A549 (cell line): Measurements from ENCODE around the gene CLEC20A. TPM values are rescaled to one million over a fixed set of nuclear protein-coding genes. Genes with fewer than 3 reads are reported as not detected.

Source experiments
- ATAC-seq, 2 experiments: fragments of 200-7000 bp in 1 of 2; fragments of >200 bp in 1 of 2; cut with Nextera tagmentation in 1 of 2; cut with Tn5 transposase in 1 of 2; 3 replicates each; pipeline versions ENCODE4 v1.8.0 to v1.9.1; 2018 to 2020; ENCODE audit warnings: mild to moderate bottlenecking in 1 of 2, moderate library complexity in 1 of 2
- CTCF ChIA-PET: fragments of 300-600 bp; sonication (Branson Sonifier 250); formaldehyde crosslinking; extraction: SDS; loops from one replicate; lab custom pipeline; 2021; ENCODE audit warnings: antibody characterized with exemption, inconsistent platforms; lab: Yijun Ruan, JAX
- POLR2A ChIA-PET: fragments of 350-600 bp; formaldehyde crosslinking; extraction: SDS; loops from one replicate; lab custom pipeline; 2021; ENCODE audit warnings: antibody characterized with exemption, inconsistent platforms; lab: Yijun Ruan, JAX
- DNase-seq, 2 experiments: peaks; one replicate each; pipeline versions ENCODE4 v3.0.0 to v3.0.0-alpha.2; 2011 to 2016; ENCODE audit warnings: low read depth in 1 of 2, low spot score in 1 of 2
- FAIRE-seq: peaks from 2 replicates; lab custom pipeline; 2011; peaks lifted over from hg19 to GRCh38; lab: Jason Lieb, UNC
- H3K27ac ChIP-seq, 2 experiments: fragments of >200 bp; sonication (Bioruptor Twin); formaldehyde crosslinking; 3 replicates each; pipeline ENCODE4 v1.5.1; 2016 to 2017
- H3K4me1 ChIP-seq: fragments of >200 bp; sonication (Bioruptor Twin); formaldehyde crosslinking; 3 replicates; pipeline ENCODE4 v1.6.1; 2016
- H3K4me2 ChIP-seq: fragments of >200 bp; sonication (Bioruptor Twin); formaldehyde crosslinking; 3 replicates; pipeline ENCODE4 v1.6.1; 2016
- H3K4me3 ChIP-seq: fragments of >200 bp; sonication (Bioruptor Twin); formaldehyde crosslinking; 3 replicates; pipeline ENCODE4 v1.5.1; 2016
- H3K9me3 ChIP-seq: fragments of >200 bp; sonication (Bioruptor Twin); formaldehyde crosslinking; 3 replicates; pipeline ENCODE4 v1.6.1; 2016
- CHD2 ChIP-seq: fragments of 150-350 bp; IDR thresholded peaks from 2 replicates; pipeline ENCODE4 v1.6.1; 2014; ENCODE audit warnings: low read length; ENCODE audit not compliant: partially characterized antibody
- EHMT2 ChIP-seq: fragments of 200-600 bp; sonication (generic); IDR thresholded peaks from 2 replicates; pipeline ENCODE4 v1.6.1; 2016; ENCODE audit warnings: antibody characterized with exemption, low read depth, mild to moderate bottlenecking, moderate library complexity
- EP300 ChIP-seq, 2 experiments: fragments of >200 bp; sonication (Bioruptor Twin); formaldehyde crosslinking; IDR thresholded peaks; 2 replicates in 1 of 2; 3 replicates in 1 of 2; pipeline ENCODE4 v1.6.1; 2016 to 2017
- HEYL ChIP-seq: fragments of 250-450 bp; sonication (Bioruptor Pico); IDR thresholded peaks from 2 replicates; pipeline ENCODE4 v1.8.0; 2021; ENCODE audit warnings: mild to moderate bottlenecking, moderate library complexity
- HOXB5 ChIP-seq: fragments of 250-450 bp; sonication (Bioruptor Pico); IDR thresholded peaks from 2 replicates; pipeline ENCODE4 v1.5.0; 2020; ENCODE audit warnings: mild to moderate bottlenecking, moderate library complexity
- KDM5A ChIP-seq: fragments of 200-600 bp; sonication (generic); IDR thresholded peaks from 2 replicates; pipeline ENCODE4 v1.6.1; 2016; ENCODE audit warnings: antibody characterized with exemption, mild to moderate bottlenecking
- NPAS2 ChIP-seq: fragments of 250-450 bp; sonication (Bioruptor Pico); IDR thresholded peaks from 2 replicates; pipeline ENCODE4 v1.8.0; 2022; ENCODE audit warnings: mild to moderate bottlenecking, moderate library complexity, borderline replicate concordance
- NR3C1 ChIP-seq: fragments of >200 bp; sonication (Bioruptor Twin); formaldehyde crosslinking; IDR thresholded peaks from 3 replicates; pipeline ENCODE4 v1.6.1; 2017
- POLR2AphosphoS2 ChIP-seq: conservative IDR thresholded peaks from 2 replicates; pipeline ENCODE4 v1.6.1; 2012; ENCODE audit warnings: low read length, improper control_type of control experiment, inconsistent platforms
- RCOR1 ChIP-seq: fragments of 150-350 bp; IDR thresholded peaks from 2 replicates; pipeline ENCODE4 v1.6.1; 2014; ENCODE audit warnings: antibody characterized with exemption, low read length, low read depth
- RNF2 ChIP-seq: fragments of 200-600 bp; sonication (generic); IDR thresholded peaks from 2 replicates; pipeline ENCODE4 v1.6.1; 2016; ENCODE audit warnings: low read depth, mild to moderate bottlenecking, antibody characterized with exemption, moderate library complexity, borderline replicate concordance
- SMC3 ChIP-seq: fragments of >200 bp; sonication (Bioruptor Twin); formaldehyde crosslinking; IDR thresholded peaks from 3 replicates; pipeline ENCODE4 v1.6.1; 2018; ENCODE audit warnings: inconsistent platforms
- TP53 ChIP-seq: fragments of 250-450 bp; sonication (Bioruptor Pico); IDR thresholded peaks from 2 replicates; pipeline ENCODE4 v1.5.0; 2021; ENCODE audit warnings: mild to moderate bottlenecking, moderate library complexity
- ZNF302 ChIP-seq: fragments of 250-450 bp; sonication (Bioruptor Pico); IDR thresholded peaks from 2 replicates; pipeline ENCODE4 v1.9.0; 2021; ENCODE audit warnings: inconsistent platforms, mild to moderate bottlenecking, moderate library complexity
- WGBS: methylation state at CpG from one replicate; pipeline ENCODE4 v1.1.6; 2017; ENCODE audit errors: missing lambda C conversion rate; 5-methylcytosine and 5-hydroxymethylcytosine counted together
- polyA plus RNA-seq, 4 experiments: library from polyadenylated mRNA; depleted of rRNA in 3 of 4; stranded (reverse); fragments of >200 nt; fragmentation: RNase III in 1 of 4; extraction: RNeasy Plus Mini Kit Qiagen cat#74134 plus additional on column Dnase treatment in 1 of 4; gene quantifications; 2 replicates in 3 of 4; 3 replicates in 1 of 4; pipeline ENCODE4 v1.2.3, GENCODE V29; 2011 to 2017
- TF ChIP-seq, protein P1 (sequence below): fragments of 250-450 bp; sonication (Bioruptor Pico); IDR thresholded peaks from 2 replicates; pipeline ENCODE4 v1.5.0; 2021; ENCODE audit warnings: mild to moderate bottlenecking, moderate library complexity, borderline replicate concordance
- TF ChIP-seq, protein P2 (sequence below): fragments of 200-600 bp; sonication (generic); IDR thresholded peaks from 2 replicates; pipeline ENCODE4 v1.6.1; 2016; ENCODE audit warnings: antibody characterized with exemption, mild to moderate bottlenecking, moderate library complexity
- TF ChIP-seq, protein P3 (sequence below): IDR thresholded peaks from 2 replicates; pipeline ENCODE4 v1.6.1; 2012
- TF ChIP-seq, protein P4 (sequence below): fragments of 450-650 bp; IDR thresholded peaks from 2 replicates; pipeline ENCODE4 v1.6.1; 2014; ENCODE audit warnings: antibody characterized with exemption

The CLEC20A gene
- polyA plus RNA-seq, 2 of the 4 experiments (the other 2 are of a cell fraction) = not detected

DNA sequence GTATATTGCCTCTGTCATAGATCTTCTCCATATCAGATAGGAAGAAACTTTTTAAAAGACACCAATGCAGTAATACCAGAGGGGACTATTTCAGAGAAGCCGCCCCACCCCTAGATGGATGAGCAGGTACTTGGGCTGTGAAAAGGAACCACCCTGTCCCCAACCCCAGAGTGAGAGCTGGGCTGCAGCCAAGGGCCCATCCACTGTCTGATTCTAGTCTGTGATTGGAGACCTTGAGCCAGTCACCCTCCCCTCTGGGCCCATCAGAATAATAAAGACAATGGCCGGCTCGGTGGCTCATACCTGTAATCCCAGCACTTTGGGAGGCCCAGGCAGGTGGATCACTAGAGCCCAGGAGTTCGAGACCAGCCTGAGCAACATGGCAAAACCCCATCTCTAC lies 5.0 kb downstream of the CLEC20A start:
- DNase-seq = no peak
- H3K4me1 ChIP-seq = no peaks in the 10 kb centered on the region
- TF ChIP-seq CHD2 (no peak), NPAS2 (CRISPR knock-in tag) (no peak), RNF2 (no peak)
- TF ChIP-seq, all 56 proteins: peak for 0
- no peak for ATAC-seq
- ChIA-PET POLR2A (no interaction called here), CTCF (interaction anchor here (2.7 kb wide), 1 partner anchor 10 kb away, joined by 20 read pairs; no protein-coding TSS in a partner anchor)
- H3K4me2 ChIP-seq = no peak overlapping the region
- no peak overlapping the region for H3K27ac ChIP-seq
- no peak overlapping the region for H3K4me3 ChIP-seq
- FAIRE-seq = no peak
- WGBS = 71% methylated on average over 4 of the region's 4 CpGs
- no peaks in the 10 kb centered on the region for H3K9me3 ChIP-seq

DNA sequence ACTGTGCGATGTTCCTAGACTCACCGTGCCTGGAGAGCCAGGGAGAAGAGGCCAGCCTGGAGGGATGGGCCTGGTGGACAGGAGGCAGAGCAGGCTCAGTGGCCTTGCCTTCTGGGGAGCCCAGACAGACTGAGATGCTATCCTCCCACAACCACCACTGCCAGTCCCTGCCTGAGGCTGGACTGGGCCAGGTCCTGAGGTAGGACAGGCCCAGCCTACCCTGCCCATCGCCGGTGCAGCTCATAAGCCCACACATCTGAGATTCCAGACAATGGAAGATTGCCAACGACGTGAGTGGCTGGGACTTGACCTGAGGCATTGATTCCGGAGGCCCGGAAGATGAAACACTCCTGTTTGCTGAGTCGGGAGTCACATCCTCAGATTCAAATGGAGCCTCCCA lies 5.8 kb downstream of the CLEC20A start:
- ChIA-PET POLR2A (no interaction called here), CTCF (interaction anchor here (2.7 to 4.2 kb wide), 2 partner anchors 10 kb away, joined by 20 to 26 read pairs; no protein-coding TSS in a partner anchor)
- no peak for TF ChIP-seq HEYL (CRISPR knock-in tag)
- no peak for TF ChIP-seq TP53 (CRISPR knock-in tag)
- TF ChIP-seq EHMT2 = no peak
- TF ChIP-seq SMC3 = no peak
- TF ChIP-seq, protein P1, sequence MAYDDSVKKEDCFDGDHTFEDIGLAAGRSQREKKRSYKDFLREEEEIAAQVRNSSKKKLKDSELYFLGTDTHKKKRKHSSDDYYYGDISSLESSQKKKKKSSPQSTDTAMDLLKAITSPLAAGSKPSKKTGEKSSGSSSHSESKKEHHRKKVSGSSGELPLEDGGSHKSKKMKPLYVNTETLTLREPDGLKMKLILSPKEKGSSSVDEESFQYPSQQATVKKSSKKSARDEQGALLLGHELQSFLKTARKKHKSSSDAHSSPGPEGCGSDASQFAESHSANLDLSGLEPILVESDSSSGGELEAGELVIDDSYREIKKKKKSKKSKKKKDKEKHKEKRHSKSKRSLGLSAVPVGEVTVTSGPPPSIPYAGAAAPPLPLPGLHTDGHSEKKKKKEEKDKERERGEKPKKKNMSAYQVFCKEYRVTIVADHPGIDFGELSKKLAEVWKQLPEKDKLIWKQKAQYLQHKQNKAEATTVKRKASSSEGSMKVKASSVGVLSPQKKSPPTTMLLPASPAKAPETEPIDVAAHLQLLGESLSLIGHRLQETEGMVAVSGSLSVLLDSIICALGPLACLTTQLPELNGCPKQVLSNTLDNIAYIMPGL (CRISPR knock-in tag) = no peak
- TF ChIP-seq POLR2AphosphoS2 = no peak
- no peak for TF ChIP-seq EP300 (IDR thresholded peaks at IDR 0.05)
- no peak for TF ChIP-seq RCOR1
- no peak for TF ChIP-seq HOXB5 (CRISPR knock-in tag)
- TF ChIP-seq, protein P2, sequence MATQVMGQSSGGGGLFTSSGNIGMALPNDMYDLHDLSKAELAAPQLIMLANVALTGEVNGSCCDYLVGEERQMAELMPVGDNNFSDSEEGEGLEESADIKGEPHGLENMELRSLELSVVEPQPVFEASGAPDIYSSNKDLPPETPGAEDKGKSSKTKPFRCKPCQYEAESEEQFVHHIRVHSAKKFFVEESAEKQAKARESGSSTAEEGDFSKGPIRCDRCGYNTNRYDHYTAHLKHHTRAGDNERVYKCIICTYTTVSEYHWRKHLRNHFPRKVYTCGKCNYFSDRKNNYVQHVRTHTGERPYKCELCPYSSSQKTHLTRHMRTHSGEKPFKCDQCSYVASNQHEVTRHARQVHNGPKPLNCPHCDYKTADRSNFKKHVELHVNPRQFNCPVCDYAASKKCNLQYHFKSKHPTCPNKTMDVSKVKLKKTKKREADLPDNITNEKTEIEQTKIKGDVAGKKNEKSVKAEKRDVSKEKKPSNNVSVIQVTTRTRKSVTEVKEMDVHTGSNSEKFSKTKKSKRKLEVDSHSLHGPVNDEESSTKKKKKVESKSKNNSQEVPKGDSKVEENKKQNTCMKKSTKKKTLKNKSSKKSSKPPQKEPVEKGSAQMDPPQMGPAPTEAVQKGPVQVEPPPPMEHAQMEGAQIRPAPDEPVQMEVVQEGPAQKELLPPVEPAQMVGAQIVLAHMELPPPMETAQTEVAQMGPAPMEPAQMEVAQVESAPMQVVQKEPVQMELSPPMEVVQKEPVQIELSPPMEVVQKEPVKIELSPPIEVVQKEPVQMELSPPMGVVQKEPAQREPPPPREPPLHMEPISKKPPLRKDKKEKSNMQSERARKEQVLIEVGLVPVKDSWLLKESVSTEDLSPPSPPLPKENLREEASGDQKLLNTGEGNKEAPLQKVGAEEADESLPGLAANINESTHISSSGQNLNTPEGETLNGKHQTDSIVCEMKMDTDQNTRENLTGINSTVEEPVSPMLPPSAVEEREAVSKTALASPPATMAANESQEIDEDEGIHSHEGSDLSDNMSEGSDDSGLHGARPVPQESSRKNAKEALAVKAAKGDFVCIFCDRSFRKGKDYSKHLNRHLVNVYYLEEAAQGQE = no peak
- no peak for TF ChIP-seq KDM5A
- no peak for TF ChIP-seq NR3C1
- TF ChIP-seq, protein P3, sequence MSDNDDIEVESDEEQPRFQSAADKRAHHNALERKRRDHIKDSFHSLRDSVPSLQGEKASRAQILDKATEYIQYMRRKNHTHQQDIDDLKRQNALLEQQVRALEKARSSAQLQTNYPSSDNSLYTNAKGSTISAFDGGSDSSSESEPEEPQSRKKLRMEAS = no peak
- DNase-seq = no peak
- H3K4me3 ChIP-seq = no peak overlapping the region
- no peak overlapping the region for H3K27ac ChIP-seq
- no peaks in the 10 kb centered on the region for H3K9me3 ChIP-seq
- H3K4me1 ChIP-seq = no peaks in the 10 kb centered on the region
- 93% methylated on average over 8 of the region's 9 CpGs for WGBS
- no peak for FAIRE-seq
- ATAC-seq = no peak
- no peak overlapping the region for H3K4me2 ChIP-seq

DNA sequence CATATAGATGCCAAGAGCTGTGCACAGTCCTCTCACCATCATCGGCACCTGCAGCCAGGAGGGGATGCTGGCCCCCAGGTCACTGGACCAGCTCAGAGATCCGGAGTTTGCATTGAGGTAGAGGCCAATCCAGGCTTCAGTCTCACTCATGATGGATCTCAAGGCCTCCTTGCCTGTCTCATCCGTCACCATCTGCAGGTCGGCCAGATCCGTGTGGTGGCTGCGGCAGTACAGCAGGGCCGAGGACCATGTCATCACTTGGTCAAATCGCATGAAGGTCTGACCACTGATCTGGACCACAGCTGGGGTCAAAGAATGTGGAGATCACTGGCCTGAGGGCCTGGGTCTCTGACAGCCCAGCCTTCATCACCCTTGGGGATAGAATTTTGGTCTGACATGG lies 6.6 kb downstream of the CLEC20A start:
- TF ChIP-seq, protein P4, sequence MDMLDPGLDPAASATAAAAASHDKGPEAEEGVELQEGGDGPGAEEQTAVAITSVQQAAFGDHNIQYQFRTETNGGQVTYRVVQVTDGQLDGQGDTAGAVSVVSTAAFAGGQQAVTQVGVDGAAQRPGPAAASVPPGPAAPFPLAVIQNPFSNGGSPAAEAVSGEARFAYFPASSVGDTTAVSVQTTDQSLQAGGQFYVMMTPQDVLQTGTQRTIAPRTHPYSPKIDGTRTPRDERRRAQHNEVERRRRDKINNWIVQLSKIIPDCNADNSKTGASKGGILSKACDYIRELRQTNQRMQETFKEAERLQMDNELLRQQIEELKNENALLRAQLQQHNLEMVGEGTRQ = no peak
- TF ChIP-seq ZNF302 (CRISPR knock-in tag) = no peak
- H3K4me2 ChIP-seq = no peak overlapping the region
- no peaks in the 10 kb centered on the region for H3K9me3 ChIP-seq
- H3K4me3 ChIP-seq = no peak overlapping the region
- DNase-seq (no peak), ATAC-seq (no peak), FAIRE-seq (no peak)
- WGBS = 84% methylated on average over 8 of the region's 8 CpGs
- ChIA-PET CTCF (interaction anchor here (4.2 kb wide), 1 partner anchor 11 kb away, joined by 26 read pairs; no protein-coding TSS in a partner anchor), POLR2A (no interaction called here)
- no peaks in the 10 kb centered on the region for H3K4me1 ChIP-seq
- no peak overlapping the region for H3K27ac ChIP-seq
